Measurements from ENCODE around the gene SMOC1.

DNA sequence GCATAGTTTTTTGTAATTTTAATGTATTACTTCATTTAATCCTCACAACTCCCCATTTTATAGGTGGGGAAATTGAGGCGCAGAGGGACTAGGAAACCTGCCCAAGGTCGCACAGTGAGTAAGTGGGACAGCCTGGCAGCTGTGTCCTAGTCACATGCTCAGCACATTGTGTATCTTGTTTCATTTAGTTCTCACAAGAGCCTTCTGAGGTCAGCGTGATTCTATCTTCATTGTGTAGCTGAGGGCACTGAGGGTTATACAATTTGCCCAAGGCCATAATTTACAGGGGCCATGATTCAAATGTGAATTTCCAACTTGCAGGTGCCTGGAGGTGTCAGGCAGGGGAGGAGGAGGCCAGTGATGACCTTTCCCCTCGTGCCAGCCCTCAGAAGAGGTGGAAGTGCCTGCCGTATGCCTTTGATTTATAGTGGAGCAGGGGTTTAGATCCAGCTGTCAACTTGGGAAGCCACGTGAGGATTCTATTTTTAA lies 30.3 kb upstream of the SMOC1 start:
- TF ChIP-seq, protein P1, sequence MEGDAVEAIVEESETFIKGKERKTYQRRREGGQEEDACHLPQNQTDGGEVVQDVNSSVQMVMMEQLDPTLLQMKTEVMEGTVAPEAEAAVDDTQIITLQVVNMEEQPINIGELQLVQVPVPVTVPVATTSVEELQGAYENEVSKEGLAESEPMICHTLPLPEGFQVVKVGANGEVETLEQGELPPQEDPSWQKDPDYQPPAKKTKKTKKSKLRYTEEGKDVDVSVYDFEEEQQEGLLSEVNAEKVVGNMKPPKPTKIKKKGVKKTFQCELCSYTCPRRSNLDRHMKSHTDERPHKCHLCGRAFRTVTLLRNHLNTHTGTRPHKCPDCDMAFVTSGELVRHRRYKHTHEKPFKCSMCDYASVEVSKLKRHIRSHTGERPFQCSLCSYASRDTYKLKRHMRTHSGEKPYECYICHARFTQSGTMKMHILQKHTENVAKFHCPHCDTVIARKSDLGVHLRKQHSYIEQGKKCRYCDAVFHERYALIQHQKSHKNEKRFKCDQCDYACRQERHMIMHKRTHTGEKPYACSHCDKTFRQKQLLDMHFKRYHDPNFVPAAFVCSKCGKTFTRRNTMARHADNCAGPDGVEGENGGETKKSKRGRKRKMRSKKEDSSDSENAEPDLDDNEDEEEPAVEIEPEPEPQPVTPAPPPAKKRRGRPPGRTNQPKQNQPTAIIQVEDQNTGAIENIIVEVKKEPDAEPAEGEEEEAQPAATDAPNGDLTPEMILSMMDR (IDR thresholded peaks at IDR 0.05): no peak
- TF ChIP-seq POLR2A (IDR thresholded peaks at IDR 0.05): no peak

Measured in body of pancreas (tissue), 4 donors.